COLO668 (cell line): Measurements from ENCODE around the gene ZDHHC13.

ENCODE experiments used
- DNase-seq: peaks from one replicate; lab custom pipeline; 2025; ENCODE audit not compliant: unreplicated experiment; lab: John Stamatoyannopoulos, UW

ZDHHC13 gene, protein sequence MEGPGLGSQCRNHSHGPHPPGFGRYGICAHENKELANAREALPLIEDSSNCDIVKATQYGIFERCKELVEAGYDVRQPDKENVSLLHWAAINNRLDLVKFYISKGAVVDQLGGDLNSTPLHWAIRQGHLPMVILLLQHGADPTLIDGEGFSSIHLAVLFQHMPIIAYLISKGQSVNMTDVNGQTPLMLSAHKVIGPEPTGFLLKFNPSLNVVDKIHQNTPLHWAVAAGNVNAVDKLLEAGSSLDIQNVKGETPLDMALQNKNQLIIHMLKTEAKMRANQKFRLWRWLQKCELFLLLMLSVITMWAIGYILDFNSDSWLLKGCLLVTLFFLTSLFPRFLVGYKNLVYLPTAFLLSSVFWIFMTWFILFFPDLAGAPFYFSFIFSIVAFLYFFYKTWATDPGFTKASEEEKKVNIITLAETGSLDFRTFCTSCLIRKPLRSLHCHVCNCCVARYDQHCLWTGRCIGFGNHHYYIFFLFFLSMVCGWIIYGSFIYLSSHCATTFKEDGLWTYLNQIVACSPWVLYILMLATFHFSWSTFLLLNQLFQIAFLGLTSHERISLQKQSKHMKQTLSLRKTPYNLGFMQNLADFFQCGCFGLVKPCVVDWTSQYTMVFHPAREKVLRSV

DNA sequence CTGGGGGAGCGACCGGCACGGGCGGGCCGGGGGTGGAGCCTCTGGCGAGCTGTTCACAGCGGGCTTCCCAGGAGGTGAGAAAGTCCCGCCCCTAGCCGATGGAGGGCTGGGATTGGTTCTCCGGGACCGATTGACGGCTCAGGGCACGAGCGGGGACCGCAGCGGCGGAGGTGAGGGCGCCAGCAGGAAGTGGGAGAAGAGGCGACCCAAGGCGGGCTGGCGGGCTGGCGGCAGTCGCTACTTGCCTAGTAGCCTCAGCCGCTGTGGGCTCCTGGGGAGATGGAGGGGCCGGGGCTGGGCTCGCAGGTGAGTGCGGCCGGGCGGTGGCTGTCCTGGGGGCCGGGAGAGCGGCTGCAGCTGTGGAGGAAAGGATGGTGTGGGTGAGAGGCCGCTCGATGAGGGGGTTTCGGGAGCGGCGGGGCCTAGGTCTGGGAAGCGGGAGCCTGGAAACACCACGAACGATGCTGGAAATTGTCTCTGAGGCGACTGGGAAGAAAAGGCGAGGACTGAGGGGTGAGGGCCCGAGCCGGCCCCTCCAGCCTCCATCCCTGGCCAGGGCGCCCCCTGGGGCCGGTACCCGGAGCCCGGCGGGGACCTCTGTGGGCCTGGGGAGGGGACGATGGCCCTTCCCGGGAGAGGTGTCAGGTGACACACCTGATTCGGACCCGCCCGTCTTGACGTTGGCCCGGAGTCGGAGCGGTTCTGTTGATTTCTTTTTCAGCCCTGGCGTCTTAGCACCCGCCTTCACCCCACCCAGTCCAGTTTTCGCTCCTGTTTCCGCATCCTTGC lies at the start of gene ZDHHC13:
Gene ZDHHC13, plus strand, starts transcription at position 198 of the 789 bp plus-strand sequence. Its CDS starts 82 bp downstream, at position 280.
- peak; percentile 96 for DNase-seq

DNA sequence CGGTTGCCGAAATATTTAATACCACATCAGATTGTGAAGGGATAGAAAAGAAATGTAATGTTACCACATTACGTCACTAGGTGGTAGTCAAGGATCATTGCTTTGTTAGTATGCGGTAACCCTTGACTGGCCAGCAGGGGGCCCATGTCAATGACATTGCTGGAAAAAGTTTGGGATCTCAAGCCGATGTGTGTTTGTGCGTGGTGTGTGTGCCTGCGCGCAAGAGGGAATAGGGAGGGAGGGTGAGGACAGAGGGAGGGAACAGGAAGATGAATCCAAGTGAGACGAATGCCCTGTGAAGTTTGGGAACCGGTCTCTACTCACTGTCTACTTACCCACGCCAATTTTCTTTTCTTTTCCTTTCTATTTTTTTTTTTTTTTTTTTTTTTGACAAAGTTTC lies 45.7 kb upstream of the ZDHHC13 start:
- DNase-seq: peak; percentile 82

DNA sequence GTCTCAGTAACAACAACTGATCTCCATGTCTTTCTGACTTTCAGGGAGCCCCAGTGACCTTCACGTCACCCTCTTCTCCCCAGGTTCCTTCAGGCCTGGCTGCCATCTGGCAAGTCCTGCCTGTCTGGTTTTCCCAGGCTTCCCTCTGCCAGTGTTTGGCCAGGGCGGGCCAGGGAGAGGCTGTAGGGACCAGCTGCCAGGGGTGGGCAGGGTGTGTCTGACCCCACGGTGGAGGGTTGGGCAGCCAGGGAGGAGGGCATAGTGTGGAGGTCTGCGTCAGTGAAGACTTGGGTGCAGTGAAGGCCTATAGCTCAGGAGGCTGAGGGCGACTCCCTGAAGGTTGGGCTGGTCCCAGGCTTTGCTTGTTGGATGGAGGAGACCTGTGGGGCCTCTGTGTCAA lies 44.5 kb upstream of the ZDHHC13 start:
- no peak for DNase-seq

DNA sequence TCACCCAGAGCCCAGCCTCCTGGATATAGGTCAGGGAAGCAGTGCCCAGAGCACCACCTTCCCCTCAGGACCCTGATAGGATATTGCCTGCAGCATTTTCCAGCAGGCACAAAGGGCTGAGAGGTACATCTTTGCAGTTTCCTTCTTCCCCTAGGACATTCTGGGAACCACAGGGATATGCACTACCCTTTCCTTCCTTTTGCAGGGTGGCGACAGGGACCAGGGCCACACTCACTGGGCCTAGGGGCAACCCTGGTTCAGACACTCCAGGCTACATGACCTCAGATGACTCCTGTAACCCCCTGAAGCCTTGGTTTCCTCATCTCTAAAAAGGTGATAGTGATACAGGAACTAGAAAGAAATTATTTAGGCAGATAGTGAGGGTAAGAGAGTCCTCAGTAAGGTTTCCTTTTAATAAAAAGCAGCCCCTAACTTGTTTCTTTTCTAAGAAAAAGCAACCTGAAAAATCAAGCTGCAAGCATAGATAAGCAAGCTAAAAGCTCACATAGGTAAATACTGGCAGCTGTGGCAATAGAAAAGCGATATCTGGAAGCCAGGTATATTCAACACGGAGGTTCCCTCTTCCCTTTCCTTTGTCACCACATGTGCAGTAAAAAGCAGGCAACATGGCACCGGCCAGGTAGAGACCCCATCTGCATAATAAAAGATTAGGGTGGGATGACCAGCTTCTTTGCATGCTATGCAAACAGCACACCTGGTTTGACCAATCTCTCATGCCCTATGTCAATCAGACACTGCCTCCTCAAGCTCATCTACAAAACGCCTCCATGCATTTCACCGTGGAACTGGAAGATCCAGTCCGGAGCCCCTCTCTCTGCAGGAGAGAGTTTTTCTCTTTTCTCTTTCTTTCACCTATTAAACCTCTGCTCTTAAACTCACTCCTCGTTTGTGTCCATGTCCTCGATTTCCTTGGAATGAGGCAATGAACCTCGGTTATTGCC lies 43.2 kb upstream of the ZDHHC13 start:
- DNase-seq: peak; percentile 41

DNA sequence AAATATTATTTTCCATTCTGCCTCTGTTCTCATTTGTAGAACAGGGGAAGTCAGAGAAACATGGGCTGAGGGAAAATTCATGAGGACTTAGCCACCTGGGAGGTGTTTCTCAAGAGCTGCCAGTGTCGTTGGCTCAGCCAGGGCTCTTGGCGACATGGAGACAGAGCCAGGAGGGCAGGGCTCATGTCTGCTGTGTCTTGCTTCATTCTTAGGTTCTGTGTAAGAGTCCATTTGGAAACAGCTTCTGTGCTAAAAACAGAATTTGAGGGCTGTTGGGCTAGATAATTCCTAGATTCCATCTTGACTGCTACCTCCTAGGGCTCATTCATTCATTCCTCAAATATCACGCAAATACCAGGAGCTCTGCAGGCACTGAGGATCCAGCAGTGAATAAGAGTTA lies 41.3 kb upstream of the ZDHHC13 start:
- DNase-seq: no peak

DNA sequence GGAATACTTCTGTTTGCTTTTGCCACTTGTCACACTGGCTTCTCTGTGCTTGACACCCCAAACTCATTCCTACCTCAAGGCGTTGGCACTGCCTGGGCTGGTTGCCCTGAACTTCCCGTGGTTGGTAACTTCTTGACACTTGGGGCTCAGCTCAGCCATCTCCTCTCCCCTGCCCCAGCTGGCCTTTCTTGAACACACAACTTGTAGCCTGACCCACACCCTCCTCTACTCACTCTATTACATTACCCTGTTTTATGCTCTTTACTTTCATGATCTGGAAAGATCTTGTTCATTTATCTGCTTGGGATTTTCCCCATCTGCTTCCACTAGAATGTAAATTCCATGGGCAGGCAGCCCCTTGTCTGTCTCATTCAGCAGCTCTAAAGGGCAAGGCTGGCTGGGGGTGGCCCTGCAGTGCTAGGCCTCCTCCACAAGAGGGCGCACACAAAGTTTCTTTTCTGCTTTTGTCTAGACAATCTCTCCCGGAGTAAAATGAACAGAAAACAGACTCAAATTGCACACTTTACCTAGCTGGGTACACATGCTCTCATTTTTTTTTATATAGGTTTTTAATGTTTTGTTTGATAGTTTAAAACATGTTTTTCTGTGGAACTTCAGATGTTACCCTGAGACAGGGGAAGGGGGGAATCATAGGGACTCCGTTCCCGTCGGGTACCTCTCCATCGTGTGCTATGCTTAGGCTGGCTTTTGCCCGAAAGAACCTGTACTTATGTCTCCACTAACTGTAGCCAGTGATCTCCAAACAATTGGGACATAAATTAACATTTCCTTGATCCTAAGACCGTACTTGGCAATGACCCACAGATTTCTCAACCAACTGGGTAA lies 40.0 kb upstream of the ZDHHC13 start:
- peak; percentile 57 for DNase-seq

DNA sequence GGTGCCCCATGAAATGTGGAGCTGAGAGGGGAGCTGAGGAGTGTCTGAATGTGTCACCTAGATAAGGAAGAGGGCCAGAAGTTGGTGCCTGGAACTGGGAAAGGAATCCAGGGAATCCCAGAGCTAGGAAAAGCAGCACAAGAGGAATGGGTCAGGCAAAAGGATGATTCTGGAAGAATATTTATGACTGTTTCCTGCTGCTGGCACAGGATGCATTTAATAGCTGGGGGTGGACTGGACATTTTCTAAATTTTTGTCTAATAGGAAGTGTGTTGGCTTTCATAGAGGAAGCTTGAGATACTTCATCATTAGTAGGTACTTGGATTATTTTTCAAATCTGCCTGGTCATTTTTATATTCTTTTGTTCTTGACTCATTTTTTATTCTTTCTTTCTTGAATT lies 39.0 kb upstream of the ZDHHC13 start:
- DNase-seq: no peak

DNA sequence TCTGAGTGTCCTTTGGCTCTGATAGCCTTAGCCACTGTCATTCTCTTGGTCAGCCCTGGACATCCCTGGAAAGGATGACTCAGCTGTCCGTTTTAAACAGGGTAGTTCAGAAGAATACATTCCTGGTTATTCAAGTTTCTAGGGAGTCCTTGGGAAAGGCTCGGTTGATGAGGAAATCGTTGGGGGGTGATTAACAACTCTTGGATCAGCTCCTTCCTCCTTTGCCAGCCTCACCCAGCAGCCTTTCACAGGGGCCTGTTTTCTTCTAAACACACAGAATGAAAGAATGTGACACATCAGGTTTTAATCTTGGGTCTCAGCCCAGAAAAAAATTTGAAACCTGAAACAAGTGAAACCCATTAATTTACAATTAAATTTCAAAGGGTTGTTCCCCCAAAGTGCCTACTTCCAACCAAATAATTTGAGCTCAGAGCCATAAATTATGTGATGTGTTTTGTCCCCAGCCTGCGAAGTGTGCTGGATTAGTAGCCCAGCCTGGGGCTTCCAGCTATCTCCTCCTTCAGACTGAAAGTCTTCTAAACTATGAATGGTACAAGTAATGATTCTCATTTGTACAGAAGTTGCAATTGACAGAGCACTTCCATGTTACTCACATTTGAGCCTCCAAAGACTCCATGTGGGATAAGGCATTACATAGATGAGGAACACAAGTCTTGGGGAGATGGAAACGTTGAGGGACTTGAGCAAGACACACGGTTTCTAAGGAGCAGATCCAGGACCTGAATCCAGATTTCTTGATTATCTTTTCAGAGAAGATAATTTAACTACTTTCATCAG lies 37.1 kb upstream of the ZDHHC13 start:
- no peak for DNase-seq

DNA sequence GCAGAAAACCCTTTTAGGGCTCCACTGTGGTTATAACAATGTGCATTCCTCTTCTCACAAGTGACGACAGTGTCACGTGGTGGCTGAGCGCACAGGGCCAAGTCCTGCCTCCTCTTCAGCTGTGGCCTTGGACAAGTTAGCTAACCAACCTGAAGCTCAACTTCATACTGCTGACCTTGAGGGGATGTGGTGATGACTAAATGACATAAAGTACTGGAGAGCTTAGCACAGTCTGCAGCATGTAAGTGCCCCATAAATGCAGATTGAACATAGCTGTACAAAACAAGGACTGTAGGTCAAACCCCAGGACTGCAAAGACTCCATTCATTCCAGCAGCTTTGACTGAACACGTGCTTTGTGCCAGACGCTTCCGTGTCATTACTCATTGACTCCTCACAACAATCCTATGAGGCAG lies 36.4 kb upstream of the ZDHHC13 start:
- no peak for DNase-seq

DNA sequence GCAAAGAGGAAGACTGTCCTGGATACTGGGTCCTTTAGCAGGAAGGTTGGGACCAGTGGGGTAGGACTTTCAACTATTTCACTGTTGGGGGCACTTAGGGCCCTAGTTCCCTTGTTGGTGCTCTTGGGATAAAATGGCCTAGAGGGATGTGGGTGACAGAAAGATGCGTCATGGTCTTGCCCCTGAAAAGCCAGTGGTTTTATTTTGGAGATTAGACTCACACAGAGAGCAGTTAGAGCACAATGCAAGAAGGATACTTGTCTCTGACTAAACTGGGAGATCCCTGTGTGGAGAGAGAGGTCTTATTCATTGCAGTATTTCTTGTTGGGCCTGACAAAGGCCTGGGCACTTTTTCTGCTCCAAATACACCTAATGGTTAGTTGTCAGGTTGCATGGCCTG lies 33.8 kb upstream of the ZDHHC13 start:
- DNase-seq: no peak

DNA sequence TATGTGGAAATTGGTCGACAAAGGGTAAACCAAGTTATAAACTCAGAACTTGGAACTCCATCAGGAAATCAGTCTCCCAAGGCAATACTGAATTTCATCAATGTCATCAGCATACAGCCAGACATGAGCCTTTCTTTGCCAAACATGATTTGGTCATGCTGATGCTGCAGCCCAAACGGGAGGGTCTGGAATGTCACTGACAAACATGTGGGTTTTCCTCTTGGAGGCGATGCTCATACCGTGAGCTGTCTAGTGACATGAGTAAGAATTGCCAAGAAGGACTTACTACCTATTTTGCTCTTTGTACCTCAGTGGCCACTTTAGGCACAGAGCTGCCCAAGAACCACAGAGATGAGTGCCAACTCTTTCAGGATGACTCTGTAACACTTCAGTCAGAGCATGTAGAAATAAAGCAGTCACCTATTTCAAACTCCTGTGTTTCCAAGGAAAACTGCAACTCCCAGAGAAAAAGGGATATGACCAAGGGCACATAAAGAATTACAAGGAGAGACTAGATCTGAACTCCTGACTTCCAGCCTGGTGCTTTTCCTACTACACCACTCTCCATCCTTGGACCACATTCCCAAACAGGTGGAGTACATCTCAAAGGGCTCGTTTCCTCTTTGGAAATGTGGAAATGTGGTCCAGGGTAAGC lies 32.2 kb upstream of the ZDHHC13 start:
- DNase-seq: no peak

DNA sequence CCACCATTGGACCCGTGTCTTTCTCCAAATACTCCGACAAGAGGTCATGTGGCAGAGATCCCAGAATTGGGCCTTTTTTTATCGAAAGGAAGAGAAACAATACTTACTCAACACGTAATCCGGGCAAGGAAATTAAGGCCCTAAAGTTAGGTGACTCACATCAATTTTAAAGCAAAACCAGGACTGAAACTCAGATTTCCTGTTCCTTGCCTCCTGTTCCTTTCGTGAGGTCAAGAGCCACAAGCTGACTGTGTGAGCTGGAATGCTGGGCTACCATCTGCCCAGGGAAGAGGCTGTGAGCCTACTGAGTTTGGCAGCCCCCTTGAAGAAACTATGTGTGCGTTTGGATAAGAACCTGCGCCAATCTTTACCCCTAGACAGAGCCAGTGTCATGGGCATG lies 29.3 kb upstream of the ZDHHC13 start:
- no peak for DNase-seq

DNA sequence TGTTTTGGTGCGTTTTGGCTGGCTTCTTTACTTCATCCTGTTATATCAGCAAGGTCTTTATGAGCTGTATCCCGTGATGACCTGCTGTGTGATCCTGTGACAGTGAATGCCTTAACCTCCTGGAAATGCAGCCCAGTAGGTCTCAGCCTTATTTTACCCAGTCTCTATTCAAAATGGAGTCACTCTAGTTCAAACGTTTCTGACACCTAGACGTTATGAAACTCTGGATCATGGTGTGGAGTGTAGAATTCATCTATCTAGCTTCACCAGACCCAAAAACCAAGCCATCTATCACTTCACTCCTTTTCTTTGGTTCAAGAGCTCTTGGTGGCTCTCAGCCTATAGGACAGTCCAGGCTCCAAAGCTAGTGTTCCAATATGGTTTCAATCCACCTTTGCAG lies 28.2 kb upstream of the ZDHHC13 start:
- no peak for DNase-seq

DNA sequence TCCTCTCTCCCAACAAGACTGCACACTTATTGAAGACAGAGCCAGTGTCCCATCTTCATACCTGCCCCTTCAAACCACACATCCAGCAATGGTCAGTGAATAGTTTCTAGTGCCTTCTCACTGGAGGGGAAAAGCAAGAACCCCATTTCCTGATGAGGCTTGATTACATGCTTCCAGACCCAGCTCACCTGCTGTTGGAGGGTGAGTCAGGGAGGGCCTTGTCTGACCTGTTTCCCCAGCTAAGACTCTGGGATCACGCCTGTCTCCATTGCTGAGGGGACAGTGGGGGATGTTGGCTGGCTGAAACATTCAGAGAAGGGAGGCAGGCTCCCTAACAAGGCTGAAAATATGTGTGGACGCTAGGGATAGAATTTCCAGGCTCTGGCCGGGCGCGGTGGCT lies 27.5 kb upstream of the ZDHHC13 start:
- no peak for DNase-seq

DNA sequence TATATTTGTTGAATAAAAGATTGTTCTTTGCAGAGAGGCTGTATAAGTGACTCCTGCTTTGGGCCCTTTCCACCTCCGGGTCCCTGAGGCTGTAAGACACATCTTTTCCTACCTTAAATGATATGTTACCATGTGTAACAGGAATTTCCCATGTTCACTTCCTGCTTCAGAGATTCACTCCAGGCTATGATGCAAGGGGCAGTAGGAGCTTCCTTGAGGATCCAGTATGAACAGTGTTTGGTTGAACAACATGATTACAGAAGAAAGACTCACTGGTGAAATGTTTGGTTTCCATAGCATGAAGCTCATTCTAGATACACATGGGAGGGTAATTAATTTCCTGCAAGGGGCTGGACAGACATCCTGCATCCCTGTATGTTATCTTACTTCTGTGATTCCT lies 25.6 kb upstream of the ZDHHC13 start:
- DNase-seq: peak; percentile 15

DNA sequence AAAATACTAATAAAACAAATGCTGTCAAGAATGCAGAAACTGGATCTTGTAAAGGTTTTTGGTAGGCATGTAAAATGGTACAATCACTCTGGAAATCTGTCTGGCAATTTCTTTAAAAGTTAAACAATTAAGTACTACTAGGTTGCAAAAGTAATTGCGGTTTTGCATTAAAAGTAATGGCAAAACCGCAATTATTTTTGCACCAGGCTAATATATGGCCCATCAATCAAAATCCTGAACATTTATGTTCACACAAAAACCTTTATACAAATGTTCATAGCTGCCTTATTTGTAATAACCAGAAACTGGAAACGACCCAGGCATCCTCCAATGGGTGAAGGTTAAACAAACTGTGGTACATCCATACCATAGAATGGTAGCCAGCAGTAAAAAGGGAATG lies 24.6 kb upstream of the ZDHHC13 start:
- no peak for DNase-seq

DNA sequence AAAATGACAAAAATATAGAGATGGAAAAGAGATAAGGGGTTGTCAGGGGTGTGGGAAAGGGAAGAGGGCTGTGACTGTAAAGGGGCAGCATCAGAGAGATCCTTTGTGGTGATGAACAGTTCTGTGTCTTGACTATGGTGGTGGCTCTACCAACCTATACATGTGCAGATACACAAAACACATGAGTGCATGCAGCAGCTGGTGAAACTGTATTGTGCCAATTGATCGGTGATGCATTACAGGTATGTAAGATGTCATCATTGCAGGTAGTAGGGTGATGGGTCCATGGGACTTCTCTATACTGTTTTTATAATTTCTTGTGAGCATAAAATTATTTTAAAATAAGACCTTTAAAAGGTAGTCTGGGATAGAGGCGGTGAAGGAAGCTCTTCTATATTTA lies 24.1 kb upstream of the ZDHHC13 start:
- DNase-seq: no peak

DNA sequence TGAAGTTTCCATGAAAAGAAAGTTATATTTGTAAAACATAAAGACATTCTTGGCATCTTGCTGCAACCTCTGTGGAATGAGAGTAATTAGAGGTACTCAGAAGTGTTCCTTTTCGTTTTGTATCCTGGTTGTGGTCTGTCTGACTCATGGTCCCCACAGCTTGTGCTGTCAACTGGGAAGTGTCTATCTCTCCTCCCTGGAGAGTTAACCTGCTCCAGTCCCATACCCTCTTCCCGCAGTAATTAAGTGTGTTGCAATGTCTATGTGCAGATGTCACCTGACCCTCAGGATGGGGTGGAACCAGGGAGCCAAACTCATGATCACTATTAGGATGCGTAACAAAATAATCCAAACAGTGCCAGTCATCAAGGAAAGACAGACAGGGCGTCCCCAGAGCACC lies 23.0 kb upstream of the ZDHHC13 start:
- DNase-seq: no peak

DNA sequence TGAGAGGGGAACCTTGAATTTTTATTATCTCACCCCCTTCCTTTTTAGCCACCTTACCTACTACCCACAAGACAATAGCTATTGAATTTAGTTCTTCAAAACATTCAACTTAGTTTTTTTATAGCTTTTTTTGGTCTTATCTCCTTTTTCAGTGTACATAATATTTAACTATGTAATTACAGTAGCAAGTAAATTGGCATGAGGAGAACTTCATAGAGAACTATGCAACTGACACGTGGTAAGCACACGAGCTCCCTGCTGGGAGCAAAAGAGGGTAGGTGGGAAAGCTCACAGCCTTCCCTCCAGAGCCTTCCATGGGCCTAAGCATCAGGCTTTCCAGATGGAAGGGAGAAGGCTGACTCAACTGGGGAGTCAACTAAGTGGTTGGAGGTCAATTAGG lies 22.1 kb upstream of the ZDHHC13 start:
- DNase-seq: no peak
